Smooth muscle cell (in vitro differentiated cells): ENCODE measurements around the gene NHSL2. TPM values are rescaled to one million over a fixed set of nuclear protein-coding genes. Genes with fewer than 3 reads are reported as not detected.

Experiments used
- DNase-seq: peaks from one replicate; lab custom pipeline; 2025; ENCODE audit not compliant: unreplicated experiment; lab: John Stamatoyannopoulos, UW
- H2AFZ ChIP-seq: fragments of 200-600 bp; sonication (generic); 2 replicates; pipeline ENCODE4 v1.6.0; 2016; ENCODE audit warnings: antibody characterized with exemption, low read depth, mild to moderate bottlenecking
- H3F3A ChIP-seq: fragments of 200-600 bp; sonication (generic); 2 replicates; pipeline ENCODE4 v1.6.0; 2017; ENCODE audit warnings: antibody characterized with exemption, low read depth
- H3K27ac ChIP-seq: fragments of 200-600 bp; sonication (generic); 2 replicates; pipeline ENCODE4 v1.5.1; 2016; ENCODE audit warnings: low read depth, mild to moderate bottlenecking
- H3K27me3 ChIP-seq: fragments of 200-600 bp; sonication (generic); 2 replicates; pipeline ENCODE4 v1.6.1; 2016; ENCODE audit warnings: low read depth, mild to moderate bottlenecking
- H3K36me3 ChIP-seq: fragments of 200-600 bp; sonication (generic); 2 replicates; pipeline ENCODE4 v1.5.1; 2016; ENCODE audit warnings: low read depth
- H3K4me1 ChIP-seq: fragments of 200-600 bp; sonication (generic); 2 replicates; pipeline ENCODE4 v1.5.1; 2016; ENCODE audit warnings: low read depth
- H3K4me2 ChIP-seq: fragments of 200-600 bp; sonication (generic); 2 replicates; pipeline ENCODE4 v1.6.0; 2016; ENCODE audit warnings: mild to moderate bottlenecking
- H3K4me3 ChIP-seq: fragments of 200-600 bp; sonication (generic); 2 replicates; pipeline ENCODE4 v1.5.1; 2016; ENCODE audit warnings: mild to moderate bottlenecking
- H3K79me2 ChIP-seq: fragments of 200-600 bp; sonication (generic); 2 replicates; pipeline ENCODE4 v1.6.0; 2016; ENCODE audit warnings: low read depth, mild to moderate bottlenecking
- H3K9ac ChIP-seq: fragments of 200-600 bp; sonication (generic); 2 replicates; pipeline ENCODE4 v1.6.0; 2016; ENCODE audit warnings: low read depth
- H3K9me3 ChIP-seq: fragments of 200-600 bp; sonication (generic); replicated peaks from 2 replicates; pipeline ENCODE4 v1.5.1; 2016; ENCODE audit warnings: low read depth
- H4K20me1 ChIP-seq: fragments of 200-600 bp; sonication (generic); 2 replicates; pipeline ENCODE4 v1.6.0; 2016; ENCODE audit warnings: low read depth
- WGBS: methylation state at CpG from one replicate; pipeline ENCODE4 v1.1.7; 2016; ENCODE audit warnings: low lambda C conversion rate; 5-methylcytosine and 5-hydroxymethylcytosine counted together
- polyA plus RNA-seq: library from polyadenylated mRNA; unstranded; fragments of >200 nt; fragmentation: Nextera tagmentation; extraction: Ambion mirVana; gene quantifications from 2 replicates; pipeline ENCODE4 v1.2.1, GENCODE V29; 2016
- total RNA-seq: library from RNA; depleted of rRNA; stranded (reverse); fragments of >200 nt; gene quantifications from 2 replicates; pipeline ENCODE4 v1.2.3, GENCODE V29; 2014
- TF ChIP-seq, protein P1 (sequence below): fragments of 200-600 bp; sonication (generic); IDR thresholded peaks from 2 replicates; pipeline ENCODE4 v1.5.1; 2017; ENCODE audit warnings: borderline replicate concordance, mild to moderate bottlenecking, antibody characterized with exemption; ENCODE audit not compliant: insufficient read depth, poor library complexity, severe bottlenecking

NHSL2 gene
- total and polyA plus RNA-seq, 2 experiments from 2014 or later: 2.9 to 3.3 TPM

DNA sequence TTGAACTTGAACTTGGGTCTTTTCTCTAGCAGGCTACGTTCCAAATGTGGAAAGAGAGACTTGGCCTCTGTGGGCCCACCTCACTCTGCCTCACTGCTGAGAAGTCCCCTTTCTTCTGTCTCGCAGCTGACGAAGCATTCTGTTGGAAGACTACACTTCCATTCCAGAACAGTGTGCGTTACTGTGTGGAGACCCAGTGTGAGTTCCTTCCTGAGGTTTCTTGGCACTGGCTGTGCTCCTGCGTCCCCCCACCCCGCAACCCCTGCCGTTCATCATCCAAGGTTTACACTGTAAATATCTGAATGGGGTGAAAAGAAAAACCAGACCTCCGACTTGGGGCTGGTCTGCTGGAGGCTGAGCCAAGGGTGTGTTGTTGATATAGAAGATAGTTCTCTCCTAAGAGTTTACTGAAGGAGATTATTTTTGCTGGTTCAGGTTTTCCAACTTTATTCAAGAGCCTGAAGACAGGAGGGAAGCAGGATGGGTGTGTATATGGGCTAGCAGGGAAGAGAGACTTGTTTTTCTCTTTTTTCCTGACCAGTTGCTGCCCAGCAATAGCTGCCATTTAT is 34.7 kb downstream of the NHSL2 start:
- Histone ChIP-seq H3K27me3 (no peaks in the 10 kb centered on the region), H3K4me3 (no peak overlapping the region), H3K36me3 (no peaks in the 10 kb centered on the region), H3K4me2 (no peak overlapping the region), H3K9me3 (no peaks in the 10 kb centered on the region), H2AFZ (no peak overlapping the region), H3K4me1 (peaks cover 4% of the 10 kb centered on the region), H3F3A (peaks cover 4% of the 10 kb centered on the region), H4K20me1 (no peaks in the 10 kb centered on the region), H3K27ac (no peak overlapping the region), H3K79me2 (no peaks in the 10 kb centered on the region), H3K9ac (no peak overlapping the region)
- TF ChIP-seq, protein P1, sequence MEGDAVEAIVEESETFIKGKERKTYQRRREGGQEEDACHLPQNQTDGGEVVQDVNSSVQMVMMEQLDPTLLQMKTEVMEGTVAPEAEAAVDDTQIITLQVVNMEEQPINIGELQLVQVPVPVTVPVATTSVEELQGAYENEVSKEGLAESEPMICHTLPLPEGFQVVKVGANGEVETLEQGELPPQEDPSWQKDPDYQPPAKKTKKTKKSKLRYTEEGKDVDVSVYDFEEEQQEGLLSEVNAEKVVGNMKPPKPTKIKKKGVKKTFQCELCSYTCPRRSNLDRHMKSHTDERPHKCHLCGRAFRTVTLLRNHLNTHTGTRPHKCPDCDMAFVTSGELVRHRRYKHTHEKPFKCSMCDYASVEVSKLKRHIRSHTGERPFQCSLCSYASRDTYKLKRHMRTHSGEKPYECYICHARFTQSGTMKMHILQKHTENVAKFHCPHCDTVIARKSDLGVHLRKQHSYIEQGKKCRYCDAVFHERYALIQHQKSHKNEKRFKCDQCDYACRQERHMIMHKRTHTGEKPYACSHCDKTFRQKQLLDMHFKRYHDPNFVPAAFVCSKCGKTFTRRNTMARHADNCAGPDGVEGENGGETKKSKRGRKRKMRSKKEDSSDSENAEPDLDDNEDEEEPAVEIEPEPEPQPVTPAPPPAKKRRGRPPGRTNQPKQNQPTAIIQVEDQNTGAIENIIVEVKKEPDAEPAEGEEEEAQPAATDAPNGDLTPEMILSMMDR: no peak
- 73% methylated on average over 8 of the region's 8 CpGs for WGBS
- DNase-seq: no peak

DNA sequence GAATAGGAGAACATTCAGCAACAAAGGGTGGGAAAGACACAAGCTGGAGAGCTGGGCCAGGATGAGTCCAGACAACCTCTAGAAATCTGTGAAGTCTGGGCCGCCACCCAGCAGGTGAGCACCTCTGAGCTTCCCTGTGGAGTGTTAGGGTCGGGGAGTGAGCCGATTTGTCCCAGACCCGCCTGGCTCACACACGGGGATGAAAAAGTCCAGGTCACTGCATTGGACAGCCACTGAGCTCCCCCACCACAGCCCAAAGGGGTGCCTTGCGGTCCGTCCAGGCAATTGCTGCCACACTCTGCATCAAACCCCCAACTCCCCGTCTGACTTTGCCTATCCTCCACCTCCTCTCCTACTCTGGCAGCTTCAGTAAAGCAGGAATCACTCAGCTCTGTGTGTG is 38.7 kb downstream of the NHSL2 start:
- Histone ChIP-seq H4K20me1 (no peaks in the 10 kb centered on the region), H3K4me3 (no peak overlapping the region), H2AFZ (no peak overlapping the region), H3K9ac (no peak overlapping the region), H3K27me3 (no peaks in the 10 kb centered on the region), H3K27ac (no peak overlapping the region), H3K36me3 (no peaks in the 10 kb centered on the region), H3K4me2 (no peak overlapping the region), H3K79me2 (no peaks in the 10 kb centered on the region), H3K4me1 (no peaks in the 10 kb centered on the region), H3F3A (no peaks in the 10 kb centered on the region), H3K9me3 (no peaks in the 10 kb centered on the region)
- TF ChIP-seq, protein P1: no peak
- WGBS: 76% methylated on average over 8 of the region's 8 CpGs
- no peak for DNase-seq

DNA sequence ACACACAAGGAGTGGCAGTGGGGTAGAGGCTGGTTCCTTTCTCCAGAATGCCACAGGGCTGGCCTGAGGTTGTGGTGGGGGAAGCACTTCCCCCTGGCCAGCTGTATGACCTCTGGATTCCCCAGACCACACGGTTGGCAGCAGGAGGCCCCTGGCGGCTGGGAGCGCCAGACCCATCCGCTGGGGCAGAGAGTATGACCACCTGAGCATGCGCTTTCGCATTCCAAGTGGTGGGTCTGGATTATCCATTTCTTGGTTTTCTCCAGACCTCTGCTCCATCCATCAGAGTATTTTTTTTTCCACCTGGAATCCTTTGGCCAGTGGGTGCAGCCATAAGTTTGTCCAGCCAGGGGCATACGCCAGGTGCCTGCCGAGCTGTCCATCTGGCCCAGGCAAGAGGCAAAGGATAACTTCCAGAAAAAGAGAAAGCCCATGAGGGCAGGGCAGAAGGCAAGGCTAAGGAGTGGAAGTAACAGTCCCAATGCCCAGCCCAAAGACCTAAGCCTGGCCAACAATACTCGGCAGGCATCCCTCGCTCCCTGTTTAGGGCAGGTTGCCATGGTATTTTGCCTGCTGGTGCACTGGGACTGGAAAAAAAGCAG is 39.3 kb downstream of the NHSL2 start:
- TF ChIP-seq, protein P1: no peak
- 91% methylated on average over 10 of the region's 10 CpGs for WGBS

DNA sequence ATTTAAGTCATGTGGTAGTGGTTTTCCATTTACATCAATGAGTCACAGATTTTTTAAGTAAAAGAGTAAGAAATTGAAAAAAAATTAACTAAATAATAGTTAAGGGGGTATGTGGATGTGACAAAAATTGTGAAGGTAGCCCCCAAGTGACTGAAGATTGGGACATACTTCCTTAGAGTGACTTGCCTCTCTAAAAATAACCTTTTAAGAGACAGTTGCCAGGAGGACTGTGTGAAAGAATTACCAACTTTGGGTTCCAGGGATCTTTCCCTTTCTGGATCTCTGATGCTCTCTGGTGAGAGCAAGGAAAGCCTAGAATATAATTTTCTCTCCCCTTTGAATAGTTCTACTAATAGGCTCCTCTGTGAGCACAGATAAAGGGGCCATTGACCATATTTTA is 42.7 kb downstream of the NHSL2 start:
- TF ChIP-seq, protein P1: no peak

More for the DNA sequence above, 39.3 kb downstream of the NHSL2 start:
- Histone ChIP-seq H3K27me3 (no peaks in the 10 kb centered on the region), H3K27ac (no peak overlapping the region), H3K4me1 (no peaks in the 10 kb centered on the region), H3K9ac (no peak overlapping the region), H3K4me2 (no peak overlapping the region), H4K20me1 (no peaks in the 10 kb centered on the region), H2AFZ (no peak overlapping the region), H3F3A (no peaks in the 10 kb centered on the region), H3K9me3 (no peaks in the 10 kb centered on the region), H3K79me2 (no peaks in the 10 kb centered on the region), H3K36me3 (no peaks in the 10 kb centered on the region), H3K4me3 (no peak overlapping the region)
- DNase-seq: no peak

More for the DNA sequence above, 42.7 kb downstream of the NHSL2 start:
- peak overlapping the region; percentile 15 for H3K27ac ChIP-seq
- H4K20me1 ChIP-seq: no peaks in the 10 kb centered on the region
- no peaks in the 10 kb centered on the region for H3K79me2 ChIP-seq
- H3K9ac ChIP-seq: no peak overlapping the region
- no peaks in the 10 kb centered on the region for H3K4me1 ChIP-seq
- H3F3A ChIP-seq: no peaks in the 10 kb centered on the region
- H3K36me3 ChIP-seq: no peaks in the 10 kb centered on the region
- no peak overlapping the region for H3K4me2 ChIP-seq
- H3K27me3 ChIP-seq: no peaks in the 10 kb centered on the region
- no peak overlapping the region for H2AFZ ChIP-seq
- DNase-seq: no peak
- H3K4me3 ChIP-seq: no peak overlapping the region
- H3K9me3 ChIP-seq: no peaks in the 10 kb centered on the region
